Activated CD4-positive, alpha-beta memory T cell treated with anti-CD3 and anti-CD28 coated beads for 36 hours (primary cell): ENCODE results near the gene EHD3. TPM values are rescaled to one million over a fixed set of nuclear protein-coding genes. Genes with fewer than 3 reads are reported as not detected.

ENCODE experiments used
- CTCF ChIA-PET: fragments of 350-600 bp; sonication (Branson Sonifier 250); formaldehyde crosslinking; loops from one replicate; lab custom pipeline; 2021; ENCODE audit warnings: antibody characterized with exemption, inconsistent platforms; lab: Charles Lee
- POLR2A ChIA-PET: fragments of 350-600 bp; sonication (Branson Sonifier 250); formaldehyde crosslinking; loops from one replicate; lab custom pipeline; 2021; ENCODE audit warnings: antibody characterized with exemption; lab: Charles Lee
- DNase-seq: peaks from one replicate; pipeline ENCODE4 v3.0.0-alpha.2; 2020
- H3K27ac Mint-ChIP-seq: one replicate; pipeline ENCODE4 v1.8.0; 2021; ENCODE audit warnings: mixed read lengths
- H3K27me3 Mint-ChIP-seq: one replicate; pipeline ENCODE4 v1.8.0; 2021; ENCODE audit warnings: mixed read lengths
- H3K36me3 Mint-ChIP-seq: one replicate; pipeline ENCODE4 v1.8.0; 2021; ENCODE audit warnings: mixed read lengths
- H3K4me1 Mint-ChIP-seq: one replicate; pipeline ENCODE4 v1.8.0; 2021; ENCODE audit warnings: low read depth, mixed read lengths
- H3K4me3 Mint-ChIP-seq: one replicate; pipeline ENCODE4 v1.8.0; 2021; ENCODE audit warnings: mild to moderate bottlenecking, mixed read lengths
- H3K9me3 Mint-ChIP-seq: one replicate; pipeline ENCODE4 v1.8.0; 2021; ENCODE audit warnings: mixed read lengths
- intact Hi-C: fragments of 100-400 bp; cut with micrococcal nuclease; formaldehyde crosslinking; loops from one replicate; pipeline ENCODE4 v1.15.1; 2023
- total RNA-seq, 2 experiments: library from RNA; stranded (reverse); gene quantifications; one replicate each; pipeline ENCODE4 v1.2.3, GENCODE V29; 2021

EHD3 gene
- total RNA-seq, 2 experiments from 2014 or later: 1.4 to 1.5 TPM

- POLR2A ChIA-PET: no interaction called here
- DNase-seq: peak; percentile 68
- H3K27ac Mint-ChIP-seq: no peak overlapping the region
- H3K9me3 Mint-ChIP-seq: no peaks in the 10 kb centered on the region
- CTCF ChIA-PET: interaction anchor here (1.0 kb wide), 1 partner anchor 205 kb away, joined by 3 read pairs; no protein-coding TSS in a partner anchor
- no peak overlapping the region for H3K4me3 Mint-ChIP-seq
- intact Hi-C loops: no loop called here
- peaks cover 48% of the 10 kb centered on the region for H3K4me1 Mint-ChIP-seq
- no peaks in the 10 kb centered on the region for H3K27me3 Mint-ChIP-seq
- H3K36me3 Mint-ChIP-seq: no peaks in the 10 kb centered on the region
Observed at GRCh38 chr2:31318361-31319336, 84.7 kb downstream of the EHD3 start.

Other genes with a start within 250 kb of the EHD3 start
- gene GALNT14, start 95.7 kb upstream of the EHD3 start, total RNA-seq: under 1 TPM; 0.43 to 0.44 TPM
- gene CAPN14, start 16.6 kb upstream of the EHD3 start, total RNA-seq: under 1 TPM; 0.19 to 0.39 TPM
- gene XDH, start 180.6 kb downstream of the EHD3 start, total RNA-seq: not detected